Fibroblast of lung (primary cell): ENCODE results near the gene RAB11FIP3. TPM values are rescaled to one million over a fixed set of nuclear protein-coding genes. Genes with fewer than 3 reads are reported as not detected.

Source experiments
- DNase-seq, 2 donors: peaks; one replicate each; pipeline versions ENCODE4 v3.0.0 to v3.0.0-alpha.2; 2010; ENCODE audit warnings: low read depth in 2 of 2
- H2AFZ ChIP-seq: 2 replicates; pipeline ENCODE4 v1.5.1; 2012; ENCODE audit warnings: low read length, control low read depth, inconsistent platforms
- H3K27ac ChIP-seq: 2 replicates; pipeline ENCODE4 v1.5.1; 2011; ENCODE audit warnings: low read length, control low read depth; ENCODE audit not compliant: insufficient read depth
- H3K27me3 ChIP-seq: 2 replicates; pipeline ENCODE4 v1.5.1; 2011; ENCODE audit warnings: mild to moderate bottlenecking, low read length; ENCODE audit not compliant: control insufficient read depth, insufficient read depth
- H3K36me3 ChIP-seq: 2 replicates; pipeline ENCODE4 v1.5.1; 2011; ENCODE audit warnings: low read length; ENCODE audit not compliant: control insufficient read depth, insufficient read depth
- H3K4me1 ChIP-seq: 2 replicates; pipeline ENCODE4 v1.5.1; 2011; ENCODE audit warnings: low read length; ENCODE audit not compliant: control insufficient read depth, insufficient read depth; ENCODE audit errors: extremely low read depth
- H3K4me2 ChIP-seq: 2 replicates; pipeline ENCODE4 v1.5.1; 2011; ENCODE audit warnings: low read length, control low read depth; ENCODE audit not compliant: insufficient read depth; ENCODE audit errors: extremely low read depth
- H3K4me3 ChIP-seq, 4 experiments: fragments of 200-600 bp in 1 of 4; sonication (generic) in 1 of 4; replicated peaks in 1 of 4; 2 replicates each; pipeline ENCODE4 v1.5.1; 2011 to 2016; ENCODE audit warnings: low read length in 4 of 4, low read depth in 3 of 4, mild to moderate bottlenecking in 3 of 4, control low read depth in 2 of 4, inconsistent platforms in 1 of 4, mixed read lengths in 1 of 4; ENCODE audit not compliant: insufficient read depth in 1 of 4; ENCODE audit errors: control extremely low read depth in 1 of 4
- H3K79me2 ChIP-seq: 2 replicates; pipeline ENCODE4 v1.5.1; 2012; ENCODE audit warnings: mild to moderate bottlenecking, low read length, inconsistent platforms; ENCODE audit not compliant: control insufficient read depth, insufficient read depth
- H3K9ac ChIP-seq: 2 replicates; pipeline ENCODE4 v1.5.1; 2011; ENCODE audit warnings: mild to moderate bottlenecking, low read length, control low read depth; ENCODE audit not compliant: insufficient read depth
- H3K9me3 ChIP-seq: 2 replicates; pipeline ENCODE4 v1.5.1; 2012; ENCODE audit warnings: low read depth, low read length; ENCODE audit not compliant: control insufficient read depth, insufficient read depth
- H4K20me1 ChIP-seq: 2 replicates; pipeline ENCODE4 v1.5.1; 2011; ENCODE audit warnings: low read length; ENCODE audit not compliant: control insufficient read depth, insufficient read depth; ENCODE audit errors: extremely low read depth
- CTCF ChIP-seq, 2 donors: IDR thresholded peaks in 1 of 2; conservative IDR thresholded peaks in 1 of 2; 1 replicate in 1 of 2; 2 replicates in 1 of 2; pipeline ENCODE4 v1.5.1; 2011 to 2012; ENCODE audit warnings: low read length in 2 of 2, control low read depth in 1 of 2, inconsistent platforms in 1 of 2, low read depth in 1 of 2, mild to moderate bottlenecking in 1 of 2
- EZH2 ChIP-seq: IDR thresholded peaks from 2 replicates; pipeline ENCODE4 v1.5.1; 2012; ENCODE audit warnings: low read length, control low read depth, mild to moderate bottlenecking; ENCODE audit errors: missing control alignments
- polyA plus RNA-seq, 2 donors: library from polyadenylated mRNA; depleted of rRNA in 1 of 2; stranded (reverse) in 1 of 2; unstranded in 1 of 2; fragments of >200 nt; gene quantifications; 2 replicates each; pipeline ENCODE4 v1.2.1, GENCODE V29; 2011 to 2012; ENCODE audit warnings: missing spikeins in 1 of 2
- total RNA-seq: library from RNA; depleted of rRNA; stranded (reverse); fragments of >200 nt; gene quantifications from 2 replicates; pipeline ENCODE4 v1.2.1, GENCODE V29; 2014

The RAB11FIP3 gene
- total and polyA plus RNA-seq, 2 donors (not counting 1 experiment from before 2014, with no cell fraction given) = 7.3 to 22.1 TPM

- H3K79me2 ChIP-seq = peaks cover 7% of the 10 kb centered on the region
- H4K20me1 ChIP-seq = no peaks in the 10 kb centered on the region
- DNase-seq = no peak
Observed at GRCh38 chr16:450385-450784, 24.9 kb downstream of the RAB11FIP3 start.

GRCh38 chr16:450785-451512 is 25.5 kb downstream of the RAB11FIP3 start:
- no peak overlapping the region for H2AFZ ChIP-seq
- no peaks in the 10 kb centered on the region for H3K4me1 ChIP-seq
- H3K9me3 ChIP-seq = no peaks in the 10 kb centered on the region
- no peak overlapping the region for H3K27ac ChIP-seq
- TF ChIP-seq EZH2 (no peak), CTCF (conservative IDR thresholded peaks at IDR 0.05 in 1 of 2, IDR thresholded peaks at IDR 0.05 in 1 of 2; ENCODE audit: low read depth in 1 of 2, low read length in 2 of 2) (no peak)
- H4K20me1 ChIP-seq = no peaks in the 10 kb centered on the region
- H3K36me3 ChIP-seq = no peaks in the 10 kb centered on the region
- no peak for DNase-seq
- H3K79me2 ChIP-seq = peaks cover 2% of the 10 kb centered on the region
- no peak overlapping the region for H3K9ac ChIP-seq
- H3K4me2 ChIP-seq = no peak overlapping the region
- no peak overlapping the region for H3K4me3 ChIP-seq
- H3K27me3 ChIP-seq = no peaks in the 10 kb centered on the region

More at GRCh38 chr16:450385-450784, 24.9 kb downstream of the RAB11FIP3 start:
- Histone ChIP-seq H3K4me3 (no peak overlapping the region), H3K27ac (no peak overlapping the region), H2AFZ (no peak overlapping the region), H3K4me1 (no peaks in the 10 kb centered on the region), H3K9ac (no peak overlapping the region), H3K4me2 (no peak overlapping the region), H3K27me3 (no peaks in the 10 kb centered on the region), H3K36me3 (no peaks in the 10 kb centered on the region), H3K9me3 (no peaks in the 10 kb centered on the region)
- TF ChIP-seq EZH2 (no peak), CTCF (conservative IDR thresholded peaks at IDR 0.05 in 1 of 2, IDR thresholded peaks at IDR 0.05 in 1 of 2; ENCODE audit: low read depth in 1 of 2, low read length in 2 of 2) (no peak)

GRCh38 chr16:454397-454940 is 29.0 kb downstream of the RAB11FIP3 start:
- Histone ChIP-seq H3K79me2 (peaks cover 2% of the 10 kb centered on the region), H3K4me3 (no peak overlapping the region), H3K9ac (no peak overlapping the region), H3K27ac (no peak overlapping the region), H3K4me1 (peaks cover 2% of the 10 kb centered on the region), H3K27me3 (no peaks in the 10 kb centered on the region), H3K4me2 (no peak overlapping the region), H4K20me1 (no peaks in the 10 kb centered on the region), H2AFZ (no peak overlapping the region), H3K36me3 (no peaks in the 10 kb centered on the region), H3K9me3 (no peaks in the 10 kb centered on the region)
- TF ChIP-seq EZH2 (no peak), CTCF (conservative IDR thresholded peaks at IDR 0.05 in 1 of 2, IDR thresholded peaks at IDR 0.05 in 1 of 2; ENCODE audit: low read depth in 1 of 2, low read length in 2 of 2) (no peak)
- no peak for DNase-seq
